Pulmonary artery endothelial cell (primary cell): ENCODE results near the gene INPP4A. TPM values are rescaled to one million over a fixed set of nuclear protein-coding genes. Genes with fewer than 3 reads are reported as not detected.

Experiments
- DNase-seq: peaks from one replicate; pipeline ENCODE4 v3.0.0-alpha.2; 2011; ENCODE audit warnings: low read depth, low spot score
- total RNA-seq: library from RNA; depleted of rRNA; stranded (reverse); fragments of >200 nt; gene quantifications from 2 replicates; pipeline ENCODE4 v1.2.3, GENCODE V29; 2014

INPP4A gene
- total RNA-seq, 1 donor from 2014 or later: 38.7 TPM

DNA sequence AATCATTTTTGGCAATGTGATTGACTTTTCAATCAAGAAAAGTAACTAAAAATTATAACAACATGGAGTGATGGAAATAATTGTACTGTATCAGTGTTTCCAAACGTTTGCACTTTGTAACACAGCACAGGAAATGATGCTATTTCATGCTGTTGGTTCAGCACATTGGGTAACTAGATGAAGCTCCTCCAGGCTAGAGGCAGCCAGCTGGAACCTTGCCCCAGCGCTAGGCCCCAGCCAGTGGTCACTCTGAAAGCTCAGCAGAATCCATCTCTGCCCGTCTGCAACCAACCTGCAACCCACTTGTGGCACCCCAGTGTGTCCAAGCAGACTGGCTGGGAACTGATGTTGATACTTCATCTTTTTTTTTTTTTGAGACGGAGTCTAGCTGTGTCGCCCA lies 179.0 kb downstream of the INPP4A start:
- no peak for DNase-seq

DNA sequence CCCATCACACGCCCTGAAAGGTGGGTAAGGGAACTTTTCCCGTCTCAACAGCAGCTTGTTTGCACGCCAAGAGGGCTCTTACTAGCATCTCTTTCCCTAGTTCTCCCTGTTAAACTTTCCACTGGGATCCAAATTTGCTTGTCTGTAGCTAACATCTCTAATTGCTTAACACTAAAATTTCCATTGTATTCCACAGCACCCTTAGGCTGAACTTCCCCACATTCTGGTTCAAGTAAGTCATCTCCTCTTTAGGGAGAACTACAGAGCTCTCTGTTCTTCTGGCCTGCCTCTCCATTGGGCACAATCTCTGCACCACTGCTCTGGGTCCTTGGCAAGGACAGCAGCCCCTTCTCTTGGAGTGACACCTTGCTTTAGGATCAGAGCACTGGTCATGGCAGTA lies 187.7 kb downstream of the INPP4A start:
- DNase-seq: no peak

DNA sequence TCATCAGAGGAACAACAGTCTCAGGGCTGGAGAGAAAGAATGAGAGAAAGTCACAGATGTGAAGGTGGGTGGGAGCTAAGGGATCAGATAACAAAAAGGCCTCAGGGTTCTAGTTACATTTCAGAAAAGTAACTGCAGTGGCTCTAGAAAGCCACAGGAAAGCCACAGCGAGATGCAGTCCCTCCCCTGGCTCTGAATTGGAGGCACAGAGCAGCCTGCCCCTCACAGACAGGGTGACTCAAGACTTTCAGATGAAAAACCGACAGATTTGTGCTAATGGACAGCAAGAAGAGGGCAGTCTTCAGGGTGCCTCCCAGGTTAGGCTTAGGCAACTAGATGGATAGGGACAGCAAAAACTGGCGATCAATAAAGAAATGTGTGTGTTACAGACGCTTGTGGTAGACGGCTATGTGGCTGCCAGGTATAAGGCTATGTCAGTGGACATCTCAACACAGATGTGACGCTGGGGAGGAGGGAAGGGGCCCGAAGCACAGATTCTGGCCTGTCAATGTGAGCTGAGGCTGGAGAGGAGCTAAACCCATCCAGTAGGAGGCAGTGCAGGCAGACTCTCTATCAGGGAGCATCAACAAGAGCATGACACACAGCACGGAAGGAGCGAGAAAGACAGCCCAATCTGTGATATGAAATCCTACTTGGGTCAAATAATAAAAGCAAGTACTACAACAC lies 189.9 kb downstream of the INPP4A start:
- DNase-seq: no peak

DNA sequence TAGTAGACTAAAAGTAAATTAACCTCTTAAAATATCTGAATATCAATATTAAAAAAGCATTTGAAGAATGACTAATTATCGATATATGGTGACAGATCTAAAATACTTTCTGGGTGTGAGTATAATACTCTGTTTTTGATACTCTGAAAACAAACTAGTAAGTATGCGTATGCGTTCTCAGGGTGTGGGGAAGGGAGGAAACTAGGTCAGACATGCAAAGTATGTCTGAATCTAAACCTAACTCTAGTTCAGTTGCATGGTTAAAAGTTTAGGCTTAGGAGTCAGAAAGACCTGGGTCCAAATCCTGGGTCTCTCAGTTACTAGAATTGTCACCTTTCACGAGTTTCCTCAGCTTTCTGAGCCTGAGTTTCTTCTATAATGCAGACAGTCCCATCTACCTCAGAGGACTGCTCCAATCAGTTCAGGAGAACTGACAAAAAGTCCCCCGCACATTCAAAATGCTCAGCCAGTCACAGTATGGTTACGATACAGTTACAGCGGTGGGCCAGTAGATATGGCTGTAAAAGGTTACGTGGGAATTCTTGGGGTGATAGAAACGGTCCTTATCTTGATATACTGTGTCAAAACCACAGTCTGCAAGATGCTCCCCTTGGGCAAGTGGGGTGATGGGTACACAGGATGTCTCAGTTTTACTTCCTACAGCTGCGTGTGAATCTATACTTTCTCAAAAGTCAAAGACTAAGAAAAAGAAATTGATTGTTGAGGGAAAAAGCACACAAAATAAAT lies 192.9 kb downstream of the INPP4A start:
- DNase-seq: no peak

DNA sequence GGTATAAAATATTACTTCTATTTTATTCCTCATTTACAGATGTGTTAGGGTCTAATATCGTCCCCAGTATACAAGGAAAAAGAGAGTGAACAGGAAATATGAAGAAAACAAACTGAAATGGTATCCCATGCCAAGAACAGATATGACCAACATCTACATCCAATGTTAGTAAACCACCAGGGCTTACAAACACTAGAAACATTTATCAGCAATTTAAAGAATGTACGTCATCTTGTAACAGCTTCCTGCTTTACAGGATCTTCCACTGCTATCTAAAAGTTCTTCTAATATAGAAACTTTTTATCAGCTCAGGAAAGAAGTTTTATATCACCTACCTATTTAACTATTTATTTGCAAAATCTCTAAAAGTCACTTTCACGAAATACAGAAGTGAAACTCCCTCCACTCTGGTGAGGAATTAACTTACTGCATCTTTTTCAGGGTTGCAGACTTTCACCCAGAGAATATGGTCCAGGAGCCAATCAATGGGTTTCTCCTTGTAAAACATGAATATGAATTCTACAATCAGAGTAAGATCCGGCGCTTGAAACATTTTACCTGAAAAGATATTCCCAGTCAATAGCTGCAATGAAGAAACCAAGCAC lies 198.9 kb downstream of the INPP4A start:
- no peak for DNase-seq

Other genes with a start within 250 kb of the INPP4A start
- not detected in 2 replicates for gene CNGA3, start 98.4 kb upstream of the INPP4A start, total RNA-seq
- gene COA5, start 163.7 kb downstream of the INPP4A start, total RNA-seq: 21.7 and 23.7 TPM in 2 replicates
- 38.3 and 41.6 TPM in 2 replicates for gene UNC50, start 163.7 kb downstream of the INPP4A start, total RNA-seq